HTR-8/SVneo (cell line): ENCODE data around the gene HCAR2.
A peak's percentile ranks its signal among the peaks of the same experiment; 100 is the strongest.
"Not testable (repeated sequence)": the region's sequence is repeated elsewhere in the genome, so short reads cannot be mapped to it uniquely, and the experiment has no call there.

ENCODE experiments used
- DNase-seq: peaks from one replicate; pipeline ENCODE4 v3.0.0; 2011; ENCODE audit warnings: low spot score, mixed read lengths; ENCODE audit not compliant: insufficient read length
- FAIRE-seq: peaks from 2 replicates; lab custom pipeline; 2011; peaks lifted over from hg19 to GRCh38; lab: Jason Lieb, UNC

HCAR2 gene

GRCh38 chr12:122702890-122703611 is at the start of gene HCAR2:
TSS of gene HCAR2 (minus strand) at chr12:122703357. CDS start at chr12:122703283, 74 bp downstream.
- not testable (repeated sequence) for FAIRE-seq, DNase-seq

- FAIRE-seq (peak; percentile 80), DNase-seq (peak; percentile 97)
Observed at GRCh38 chr12:122752464-122753318, 49.5 kb upstream of the HCAR2 start, which contains the start of gene DENR. TSS of gene DENR (plus strand) at chr12:122752824. CDS start at chr12:122753702, 878 bp downstream.

GRCh38 chr12:122750781-122751515 is 47.8 kb upstream of the HCAR2 start:
- DNase-seq, FAIRE-seq: not testable (repeated sequence)

- DNase-seq (no peak), FAIRE-seq (no peak)
Observed at GRCh38 chr12:122749569-122750332, 46.6 kb upstream of the HCAR2 start.

GRCh38 chr12:122747224-122748135 is 44.3 kb upstream of the HCAR2 start:
- DNase-seq: no peak
- FAIRE-seq: no peak

- DNase-seq (no peak), FAIRE-seq (no peak)
Observed at GRCh38 chr12:122743895-122744525, 40.9 kb upstream of the HCAR2 start.

GRCh38 chr12:122740351-122740750 is 37.2 kb upstream of the HCAR2 start:
- DNase-seq: no peak
- no peak for FAIRE-seq

- DNase-seq (no peak), FAIRE-seq (no peak)
Observed at GRCh38 chr12:122738571-122738970, 35.4 kb upstream of the HCAR2 start.

GRCh38 chr12:122732611-122733010 is 29.5 kb upstream of the HCAR2 start:
- no peak for FAIRE-seq
- no peak for DNase-seq

GRCh38 chr12:122732170-122732569 is 29.0 kb upstream of the HCAR2 start:
- FAIRE-seq (no peak), DNase-seq (no peak)

- FAIRE-seq: no peak
- DNase-seq: no peak
Observed at GRCh38 chr12:122730215-122731014, 27.3 kb upstream of the HCAR2 start, which contains the start of gene HCAR1. TSS of gene HCAR1 (minus strand) at chr12:122730844. CDS start at chr12:122730339, 505 bp downstream.

GRCh38 chr12:122729583-122730214 is 26.5 kb upstream of the HCAR2 start:
- DNase-seq (no peak), FAIRE-seq (no peak)

GRCh38 chr12:122726080-122726558 is 23.0 kb upstream of the HCAR2 start:
- FAIRE-seq: no peak

GRCh38 chr12:122725452-122726079 is 22.4 kb upstream of the HCAR2 start:
- DNase-seq (no peak), FAIRE-seq (no peak)

More at GRCh38 chr12:122726080-122726558, 23.0 kb upstream of the HCAR2 start:
- peak; percentile 26 for DNase-seq

GRCh38 chr12:122724641-122725243 is 21.6 kb upstream of the HCAR2 start:
- DNase-seq (no peak), FAIRE-seq (no peak)

- no peak for FAIRE-seq
Observed at GRCh38 chr12:122722387-122722786, 19.2 kb upstream of the HCAR2 start.

More at GRCh38 chr12:122722387-122722786, 19.2 kb upstream of the HCAR2 start:
- DNase-seq: no peak
